T-helper 1 cell (primary cell): Measurements from ENCODE around the gene PROCR.
A peak's percentile ranks its signal among the peaks of the same experiment; 100 is the strongest.
"Not testable (repeated sequence)": the region's sequence is repeated elsewhere in the genome, so short reads cannot be mapped to it uniquely, and the experiment has no call there.

ENCODE experiments used
- DNase-seq, 5 donors: peaks; one replicate each; pipeline ENCODE4 v3.0.0-alpha.2; 2012 to 2020

PROCR gene

DNA sequence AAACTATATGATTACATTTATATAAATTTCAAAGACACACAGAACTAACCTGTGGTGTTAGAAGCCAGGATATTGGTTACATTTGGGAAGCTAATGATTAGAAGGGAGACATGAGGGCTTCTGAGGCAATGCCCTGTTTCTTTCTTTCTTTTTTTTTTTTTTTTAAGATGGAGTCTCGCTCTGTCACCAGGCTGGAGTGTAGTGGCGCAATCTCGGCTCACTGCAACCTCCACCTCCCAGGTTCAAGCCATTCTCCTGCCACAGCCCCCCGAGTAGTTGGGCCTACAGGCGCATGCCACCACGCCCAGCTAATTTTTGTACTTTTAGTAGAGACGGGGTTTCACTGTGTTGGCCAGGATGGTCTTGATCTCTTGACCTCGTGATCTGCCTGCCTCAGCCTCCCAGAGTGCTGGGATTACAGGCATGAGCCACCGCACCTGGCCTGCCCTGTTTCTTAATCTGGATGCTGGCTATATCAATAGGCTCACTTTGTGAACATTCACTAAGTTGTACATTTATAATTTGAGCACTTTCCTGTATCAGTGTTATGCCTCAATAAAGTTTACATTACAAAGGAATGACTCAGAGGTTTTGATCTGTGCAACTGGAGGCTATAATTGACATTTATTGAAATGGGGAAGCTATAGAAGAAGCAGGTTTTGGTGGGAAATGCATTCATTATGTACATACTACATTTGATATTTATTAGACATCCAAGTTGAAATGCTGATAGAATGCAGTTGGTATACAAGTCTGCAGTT, 21.3 kb downstream of the PROCR start:
- DNase-seq, result not testable (repeated sequence)

- DNase-seq, result no peak
Observed at GRCh38 chr20:35196313-35196712, 24.4 kb downstream of the PROCR start.

DNA sequence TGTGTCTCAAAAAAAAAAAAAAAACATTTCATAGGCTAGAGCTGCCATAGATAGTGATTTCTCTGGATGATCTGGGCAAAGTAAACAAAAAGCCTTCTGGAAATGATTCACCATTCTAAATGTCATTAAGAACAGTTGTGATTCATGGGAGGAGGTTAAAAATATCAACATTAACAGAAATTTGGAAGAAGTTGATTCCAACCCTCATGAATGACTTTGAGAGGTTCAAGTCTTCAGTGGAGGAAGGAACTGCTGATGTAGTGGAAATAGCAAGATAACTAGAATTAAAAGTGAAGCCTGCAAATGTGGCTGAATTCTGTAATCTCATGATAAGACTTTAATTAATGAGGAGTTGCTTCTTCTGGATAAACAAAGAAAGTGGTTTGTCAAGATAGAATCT, 27.9 kb downstream of the PROCR start:
- DNase-seq, result no peak

- no peak for DNase-seq
Observed at GRCh38 chr20:35200267-35200666, 28.4 kb downstream of the PROCR start.

DNA sequence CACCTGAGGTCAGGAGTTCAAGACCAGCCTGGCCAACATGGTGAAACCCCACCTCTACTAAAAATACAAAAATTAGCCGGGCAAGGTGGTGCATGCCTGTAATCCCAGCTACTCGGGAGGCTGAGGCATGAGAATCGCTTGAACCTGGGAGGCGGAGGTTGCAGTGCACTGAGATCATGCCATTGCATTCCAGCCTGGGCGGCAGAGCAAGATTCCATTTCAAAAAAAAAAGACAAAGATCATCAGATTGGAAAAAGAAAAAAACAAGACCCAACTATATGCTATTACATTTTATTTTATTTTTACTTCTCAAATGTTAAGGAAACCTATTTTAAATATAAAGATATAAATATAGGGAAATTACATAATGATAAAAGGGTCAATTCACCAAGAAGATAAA, 29.6 kb downstream of the PROCR start:
- DNase-seq, result not testable (repeated sequence)

DNA sequence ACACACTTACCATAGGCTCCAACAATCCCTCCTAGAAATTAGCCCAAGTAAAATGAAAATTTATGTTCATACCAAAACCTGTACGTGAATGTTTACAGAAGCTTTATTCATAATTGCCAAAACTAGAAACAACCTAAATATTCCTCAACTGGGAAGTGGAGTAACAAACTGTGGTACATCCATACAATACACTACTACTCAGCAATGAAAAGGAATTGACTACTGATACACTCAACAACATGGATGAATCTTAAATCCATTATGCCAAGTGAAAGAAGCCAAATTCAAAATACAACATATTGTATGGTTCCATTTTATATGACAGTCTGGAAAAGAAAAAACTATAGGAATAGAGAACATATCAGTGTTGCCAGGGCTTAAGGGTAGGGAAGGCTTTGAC, 34.9 kb downstream of the PROCR start:
- DNase-seq, result no peak

GRCh38 chr20:35207950-35208611, 36.2 kb downstream of the PROCR start:
- DNase-seq, result peak; percentile 36 to 75 (median 68)

DNA sequence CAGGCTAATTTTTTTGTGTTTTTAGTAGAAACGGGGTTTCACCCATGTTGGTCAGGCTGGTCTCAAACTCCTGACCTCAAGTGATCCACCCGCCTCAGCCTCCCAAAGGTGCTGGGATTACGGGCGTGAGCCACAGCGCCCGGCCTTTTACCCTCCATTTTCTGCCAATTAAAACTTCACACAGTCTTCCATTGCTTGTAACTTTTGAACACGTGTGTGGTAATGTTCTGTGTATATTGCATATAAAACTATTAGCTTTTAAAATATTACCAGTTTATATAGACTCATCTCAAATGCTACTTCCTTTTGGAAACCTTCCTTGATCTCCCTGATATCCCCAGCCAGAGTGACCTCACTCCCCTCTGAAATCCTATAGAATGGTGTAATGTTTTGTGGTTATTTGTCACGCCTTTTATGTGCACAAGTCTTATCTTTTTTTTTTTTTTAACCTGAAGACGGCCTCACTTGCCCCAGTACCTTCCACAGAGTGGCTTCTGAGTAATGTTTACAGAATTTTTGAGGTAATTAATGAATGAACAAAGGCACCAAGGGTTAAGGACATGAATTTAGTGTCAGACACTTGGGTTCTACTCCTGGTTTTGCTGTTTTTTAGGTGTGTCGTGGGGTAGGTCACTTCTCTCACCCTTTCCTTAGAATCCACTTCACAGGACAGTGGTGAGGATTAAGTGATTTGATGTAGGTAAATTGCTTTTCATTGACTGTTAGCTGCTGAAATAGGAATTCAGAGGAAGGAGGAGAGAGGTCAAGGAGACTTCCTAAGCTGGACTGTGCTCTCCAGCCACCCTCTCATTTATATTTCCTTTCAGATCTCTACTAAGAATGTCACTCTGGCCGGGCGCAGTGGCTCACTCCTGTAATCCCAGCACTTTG, 43.4 kb downstream of the PROCR start:
- DNase-seq, result no peak

GRCh38 chr20:35216541-35216940, 44.7 kb downstream of the PROCR start:
- no peak for DNase-seq

GRCh38 chr20:35223941-35224340, 52.1 kb downstream of the PROCR start:
- no peak for DNase-seq

- DNase-seq, result no peak
Observed at GRCh38 chr20:35224536-35224935, 52.7 kb downstream of the PROCR start.

DNA sequence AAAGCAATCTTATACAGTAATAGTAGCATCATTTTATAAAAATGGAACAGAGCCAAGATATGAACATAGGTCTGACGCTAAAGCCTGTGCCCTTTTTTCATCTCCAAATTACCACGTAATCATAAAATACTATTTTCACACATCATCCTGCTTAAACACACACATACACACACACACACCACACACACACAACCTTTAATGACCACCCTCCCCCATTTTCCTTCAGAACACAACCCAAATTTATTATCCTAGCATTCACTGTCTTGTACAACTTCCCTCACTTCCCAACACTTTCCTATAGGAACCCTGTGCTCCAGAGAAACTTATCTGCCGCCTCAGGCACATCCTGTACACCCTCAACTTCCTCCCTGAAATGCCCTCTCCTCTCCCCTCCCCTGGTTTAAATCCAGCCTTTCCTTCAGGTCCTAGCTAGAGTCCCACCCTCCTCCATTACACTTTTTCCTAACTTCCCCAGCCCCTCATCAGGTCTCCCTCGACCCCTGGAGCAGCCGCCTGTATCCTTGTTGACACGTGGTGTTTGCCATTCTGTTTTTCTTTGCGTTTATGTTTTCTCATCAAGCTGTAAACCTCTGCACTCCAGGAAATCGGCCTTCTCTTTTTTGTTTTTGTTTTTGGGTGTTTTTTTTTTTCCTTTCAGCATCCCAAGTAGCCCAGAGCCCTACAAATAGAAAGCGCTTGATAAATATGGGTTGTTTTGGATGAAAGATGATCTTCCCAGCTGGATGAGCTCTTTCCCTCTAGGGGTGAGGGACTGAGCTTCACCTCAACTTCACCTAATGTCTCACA, 53.6 kb downstream of the PROCR start:
- no peak for DNase-seq

DNA sequence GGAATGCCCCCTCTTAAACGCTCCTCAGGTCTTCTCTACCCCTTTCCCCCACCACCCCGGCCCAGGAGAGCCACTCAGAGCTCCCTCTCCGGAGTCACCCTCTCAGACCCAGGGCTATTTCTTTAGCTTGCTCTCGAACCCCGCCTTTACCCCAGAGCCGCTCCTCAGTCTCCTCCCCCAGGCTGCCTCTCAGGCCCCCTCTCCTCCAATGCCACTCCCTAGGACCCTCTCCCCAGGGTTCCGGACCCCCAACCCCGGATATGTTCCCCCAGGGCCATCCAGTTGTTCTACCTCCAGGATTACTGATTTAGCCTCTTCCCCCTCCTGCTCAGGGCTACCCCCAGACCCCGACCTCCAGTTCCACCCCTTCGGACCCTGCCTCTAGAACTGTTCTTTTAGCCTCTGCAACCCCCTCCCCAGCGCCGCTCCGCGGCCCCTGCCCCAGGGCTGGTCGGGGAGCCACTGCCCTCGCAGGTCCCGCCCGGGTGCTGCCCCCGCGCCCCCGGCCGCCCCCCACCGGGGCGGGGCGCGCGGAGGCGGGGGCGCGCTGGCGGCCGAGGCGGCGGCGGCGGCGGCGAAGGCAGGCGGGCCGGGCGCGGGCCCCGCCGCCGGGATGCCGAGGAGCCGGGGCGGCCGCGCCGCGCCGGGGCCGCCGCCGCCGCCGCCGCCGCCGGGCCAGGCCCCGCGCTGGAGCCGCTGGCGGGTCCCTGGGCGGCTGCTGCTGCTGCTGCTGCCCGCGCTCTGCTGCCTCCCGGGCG, 54.4 kb downstream of the PROCR start, which contains the start of gene MMP24:
TSS of gene MMP24 (plus strand) at position 565 of the 758 bp plus-strand sequence. CDS start at position 614, 49 bp downstream.
- DNase-seq, result no peak
